Caco-2 (cell line): ENCODE measurements around the gene GSTT2. TPM values are rescaled to one million over a fixed set of nuclear protein-coding genes. Genes with fewer than 3 reads are reported as not detected.

Experiments used
- BruUV-seq: library from RNA; stranded (reverse); fragments of 400-500 nt; replicated peaks from 2 replicates; lab custom pipeline; 2021; lab: Mats Ljungman, UMichigan
- CTCF ChIA-PET: fragments of 300-600 bp; sonication (Branson Sonifier 250); formaldehyde crosslinking; loops from one replicate; lab custom pipeline; 2022; ENCODE audit warnings: antibody characterized with exemption; lab: Charles Lee
- POLR2A ChIA-PET: fragments of 300-600 bp; sonication (Branson Sonifier 250); formaldehyde crosslinking; loops from one replicate; lab custom pipeline; 2022; ENCODE audit warnings: antibody characterized with exemption; lab: Charles Lee
- DNase-seq, 2 experiments: peaks; one replicate each; pipeline versions ENCODE4 v3.0.0 to v3.0.0-alpha.2; 2020 to 2022
- H3K27me3 ChIP-seq: replicated peaks from 2 replicates; pipeline ENCODE4 v1.6.0; 2011; ENCODE audit warnings: low read length; ENCODE audit not compliant: control insufficient read depth, insufficient read depth
- H3K36me3 ChIP-seq: 2 replicates; pipeline ENCODE4 v1.5.1; 2011; ENCODE audit warnings: low read length; ENCODE audit not compliant: control insufficient read depth, insufficient read depth
- H3K4me1 ChIP-seq: fragments of 250-450 bp; sonication (Bioruptor Pico); 2 replicates; pipeline ENCODE4 v1.5.1; 2020; ENCODE audit warnings: mild to moderate bottlenecking
- H3K4me3 ChIP-seq: 2 replicates; pipeline ENCODE4 v1.5.1; 2011; ENCODE audit warnings: low read depth, mild to moderate bottlenecking, control low read depth, low read length
- H3K9me3 ChIP-seq: fragments of 250-450 bp; sonication (Bioruptor Pico); 2 replicates; pipeline ENCODE4 v1.5.1; 2020; ENCODE audit warnings: mild to moderate bottlenecking, moderate library complexity
- H3K27ac Mint-ChIP-seq: one replicate; pipeline ENCODE4 v1.8.0; 2022; ENCODE audit warnings: mixed read lengths; ENCODE audit not compliant: unreplicated experiment
- H3K27me3 Mint-ChIP-seq: one replicate; pipeline ENCODE4 v1.8.0; 2022; ENCODE audit warnings: mixed read lengths; ENCODE audit not compliant: insufficient read depth, unreplicated experiment
- H3K36me3 Mint-ChIP-seq: one replicate; pipeline ENCODE4 v1.8.0; 2022; ENCODE audit warnings: mild to moderate bottlenecking, mixed read lengths; ENCODE audit not compliant: insufficient read depth, unreplicated experiment
- H3K4me1 Mint-ChIP-seq: one replicate; pipeline ENCODE4 v1.8.0; 2022; ENCODE audit warnings: low read depth, mixed read lengths; ENCODE audit not compliant: unreplicated experiment
- H3K4me3 Mint-ChIP-seq: one replicate; pipeline ENCODE4 v1.8.0; 2022; ENCODE audit warnings: mild to moderate bottlenecking, moderate library complexity, mixed read lengths; ENCODE audit not compliant: unreplicated experiment
- H3K9me3 Mint-ChIP-seq: one replicate; pipeline ENCODE4 v1.8.0; 2022; ENCODE audit warnings: mixed read lengths; ENCODE audit not compliant: unreplicated experiment
- intact Hi-C: fragments of 100-400 bp; cut with micrococcal nuclease; formaldehyde crosslinking; loops from one replicate; pipeline ENCODE4 v1.10.0; 2022; ENCODE audit not compliant: unreplicated experiment
- total RNA-seq: library from RNA; stranded (reverse); gene quantifications from 2 replicates; pipeline ENCODE4 v1.2.3, GENCODE V29; 2022
- TF ChIP-seq, protein P1 (sequence below), 2 experiments: fragments of 200-600 bp in 1 of 2; IDR thresholded peaks; 1 replicate in 1 of 2; 2 replicates in 1 of 2; pipeline versions ENCODE4 v1.5.1 to v1.8.0; 2011 to 2022; ENCODE audit warnings: antibody characterized with exemption in 1 of 2, control low read depth in 1 of 2, inconsistent platforms in 1 of 2, low read depth in 1 of 2, low read length in 1 of 2, mild to moderate bottlenecking in 1 of 2, moderate library complexity in 1 of 2; ENCODE audit not compliant: insufficient read depth in 1 of 2, severe bottlenecking in 1 of 2, unreplicated experiment in 1 of 2

Gene GSTT2
- total RNA-seq, 1 experiment from 2014 or later: 0.82 TPM

DNA sequence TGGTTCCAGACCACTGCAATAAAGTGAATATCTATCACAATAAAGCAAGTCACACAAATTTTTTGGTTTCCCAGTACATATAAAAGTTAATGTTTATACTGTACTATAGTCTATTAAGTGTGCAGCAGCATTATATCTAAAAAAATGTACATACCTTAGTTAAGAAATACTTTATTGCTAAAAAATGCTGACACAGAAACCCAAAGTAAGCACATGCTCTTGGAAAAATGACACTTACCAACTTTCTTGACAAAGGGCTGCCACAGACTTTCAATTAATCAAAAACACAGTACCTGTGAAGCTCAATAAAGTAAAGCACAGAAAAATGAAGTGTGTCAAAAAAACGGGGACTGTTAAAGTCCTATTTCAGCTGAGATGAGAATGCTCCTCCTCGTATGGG, 48.1 kb downstream of the GSTT2 start:
- Mint-ChIP-seq H3K4me3 (no peak overlapping the region), H3K27ac (no peak overlapping the region), H3K27me3 (no peaks in the 10 kb centered on the region), H3K36me3 (no peaks in the 10 kb centered on the region), H3K4me1 (no peaks in the 10 kb centered on the region), H3K9me3 (no peaks in the 10 kb centered on the region)
- H3K9me3 ChIP-seq: no peaks in the 10 kb centered on the region
- H3K4me3 ChIP-seq: no peak overlapping the region
- no peaks in the 10 kb centered on the region for H3K4me1 ChIP-seq
- ChIA-PET CTCF (no interaction called here), POLR2A (no interaction called here)
- intact Hi-C loops: no loop called here
- TF ChIP-seq, protein P1, sequence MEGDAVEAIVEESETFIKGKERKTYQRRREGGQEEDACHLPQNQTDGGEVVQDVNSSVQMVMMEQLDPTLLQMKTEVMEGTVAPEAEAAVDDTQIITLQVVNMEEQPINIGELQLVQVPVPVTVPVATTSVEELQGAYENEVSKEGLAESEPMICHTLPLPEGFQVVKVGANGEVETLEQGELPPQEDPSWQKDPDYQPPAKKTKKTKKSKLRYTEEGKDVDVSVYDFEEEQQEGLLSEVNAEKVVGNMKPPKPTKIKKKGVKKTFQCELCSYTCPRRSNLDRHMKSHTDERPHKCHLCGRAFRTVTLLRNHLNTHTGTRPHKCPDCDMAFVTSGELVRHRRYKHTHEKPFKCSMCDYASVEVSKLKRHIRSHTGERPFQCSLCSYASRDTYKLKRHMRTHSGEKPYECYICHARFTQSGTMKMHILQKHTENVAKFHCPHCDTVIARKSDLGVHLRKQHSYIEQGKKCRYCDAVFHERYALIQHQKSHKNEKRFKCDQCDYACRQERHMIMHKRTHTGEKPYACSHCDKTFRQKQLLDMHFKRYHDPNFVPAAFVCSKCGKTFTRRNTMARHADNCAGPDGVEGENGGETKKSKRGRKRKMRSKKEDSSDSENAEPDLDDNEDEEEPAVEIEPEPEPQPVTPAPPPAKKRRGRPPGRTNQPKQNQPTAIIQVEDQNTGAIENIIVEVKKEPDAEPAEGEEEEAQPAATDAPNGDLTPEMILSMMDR (IDR thresholded peaks at IDR 0.05; ENCODE audit: insufficient read depth in 1 of 2, low read depth in 1 of 2, low read length in 1 of 2, severe bottlenecking in 1 of 2, unreplicated experiment in 1 of 2): no peak
- DNase-seq: no peak
- H3K27me3 ChIP-seq: no peaks in the 10 kb centered on the region
- BruUV-seq: no TSS peak
- no peaks in the 10 kb centered on the region for H3K36me3 ChIP-seq

DNA sequence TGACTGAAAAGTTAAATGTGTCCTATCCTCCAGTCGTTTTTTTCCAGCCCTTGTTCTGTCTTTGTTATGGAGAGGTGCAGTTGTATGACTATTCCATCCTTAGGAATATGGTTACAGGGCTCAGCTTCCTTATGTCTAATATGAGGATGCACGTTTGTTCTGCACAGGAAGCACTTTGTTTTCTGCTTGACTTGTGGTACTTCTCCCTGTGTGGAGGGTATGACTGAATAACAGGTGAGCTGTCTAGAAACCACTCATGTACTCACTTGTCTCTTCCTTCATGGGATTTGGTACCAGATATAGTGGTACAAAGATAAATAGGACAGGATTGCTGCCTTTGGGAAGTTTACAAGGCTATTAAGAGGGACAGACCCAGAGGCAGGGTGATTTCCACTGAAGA, 48.6 kb downstream of the GSTT2 start:
- intact Hi-C loops: no loop called here

DNA sequence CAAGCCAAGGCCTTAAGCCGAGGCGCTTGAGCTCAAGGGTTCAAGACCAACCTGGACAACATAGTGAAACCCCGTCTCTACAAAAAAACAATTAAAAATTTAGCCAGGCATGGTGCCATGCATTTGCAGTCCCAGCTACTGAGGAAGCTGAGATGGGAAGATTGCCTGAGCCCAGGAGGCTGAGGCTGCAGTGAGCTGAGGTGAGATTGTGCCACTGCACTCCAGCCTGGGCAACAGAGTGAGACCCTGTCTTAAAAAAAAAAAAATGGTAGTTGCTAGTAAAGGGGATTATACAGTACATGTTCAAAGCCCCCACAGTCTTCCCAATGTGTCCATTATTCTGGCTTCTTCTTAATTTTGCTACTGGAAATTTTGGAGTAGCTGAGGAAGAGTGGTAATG, 49.4 kb downstream of the GSTT2 start:
- H3K4me3 Mint-ChIP-seq: no peak overlapping the region
- H3K4me1 ChIP-seq: no peaks in the 10 kb centered on the region
- H3K4me1 Mint-ChIP-seq: no peaks in the 10 kb centered on the region
- H3K4me3 ChIP-seq: no peak overlapping the region
- POLR2A ChIA-PET: no interaction called here
- CTCF ChIA-PET: no interaction called here
- no TSS peak for BruUV-seq
- no peak overlapping the region for H3K27ac Mint-ChIP-seq
- intact Hi-C loops: no loop called here
- H3K36me3 Mint-ChIP-seq: no peaks in the 10 kb centered on the region
- TF ChIP-seq, protein P1 (IDR thresholded peaks at IDR 0.05; ENCODE audit: insufficient read depth in 1 of 2, low read depth in 1 of 2, low read length in 1 of 2, severe bottlenecking in 1 of 2, unreplicated experiment in 1 of 2): no peak
- no peaks in the 10 kb centered on the region for H3K36me3 ChIP-seq
- DNase-seq: no peak
- H3K9me3 ChIP-seq: no peaks in the 10 kb centered on the region
- no peaks in the 10 kb centered on the region for H3K27me3 Mint-ChIP-seq
- H3K27me3 ChIP-seq: no peaks in the 10 kb centered on the region
- no peaks in the 10 kb centered on the region for H3K9me3 Mint-ChIP-seq

More for the DNA sequence above, 48.6 kb downstream of the GSTT2 start:
- no peaks in the 10 kb centered on the region for H3K9me3 ChIP-seq
- H3K27me3 Mint-ChIP-seq: no peaks in the 10 kb centered on the region
- TF ChIP-seq, protein P1 (IDR thresholded peaks at IDR 0.05; ENCODE audit: insufficient read depth in 1 of 2, low read depth in 1 of 2, low read length in 1 of 2, severe bottlenecking in 1 of 2, unreplicated experiment in 1 of 2): no peak
- no peaks in the 10 kb centered on the region for H3K4me1 ChIP-seq
- H3K27ac Mint-ChIP-seq: no peak overlapping the region
- H3K27me3 ChIP-seq: no peaks in the 10 kb centered on the region
- CTCF ChIA-PET: no interaction called here
- POLR2A ChIA-PET: no interaction called here
- H3K36me3 ChIP-seq: no peaks in the 10 kb centered on the region
- H3K4me3 ChIP-seq: no peak overlapping the region
- no peak overlapping the region for H3K4me3 Mint-ChIP-seq
- no peaks in the 10 kb centered on the region for H3K36me3 Mint-ChIP-seq
- H3K4me1 Mint-ChIP-seq: no peaks in the 10 kb centered on the region
- no TSS peak for BruUV-seq
- no peak for DNase-seq
- no peaks in the 10 kb centered on the region for H3K9me3 Mint-ChIP-seq
